ACC112 (cell line): ENCODE results near the gene NKD1.

ENCODE experiments used
- H2AFZ ChIP-seq: fragments of 200-600 bp; sonication (generic); one replicate; pipeline ENCODE4 v1.6.0; 2017; ENCODE audit warnings: antibody characterized with exemption, low read length; ENCODE audit not compliant: unreplicated experiment
- H3K27ac ChIP-seq: fragments of 200-600 bp; sonication (generic); 2 replicates; pipeline ENCODE4 v1.5.1; 2014; ENCODE audit warnings: low read depth, mild to moderate bottlenecking, antibody characterized with exemption, low read length, moderate library complexity
- H3K27me3 ChIP-seq: fragments of 200-600 bp; sonication (generic); 2 replicates; pipeline ENCODE4 v1.6.1; 2014; ENCODE audit warnings: mild to moderate bottlenecking, antibody characterized with exemption, low read length, moderate library complexity, mixed read lengths; ENCODE audit not compliant: insufficient read depth
- H3K36me3 ChIP-seq: fragments of 200-600 bp; sonication (generic); 2 replicates; pipeline ENCODE4 v1.6.1; 2016; ENCODE audit warnings: mild to moderate bottlenecking, antibody characterized with exemption, low read length, moderate library complexity, mixed read lengths; ENCODE audit not compliant: insufficient read depth
- H3K4me1 ChIP-seq: fragments of 200-600 bp; sonication (generic); one replicate; pipeline ENCODE4 v1.6.1; 2016; ENCODE audit warnings: low read length, mixed read lengths; ENCODE audit not compliant: insufficient read depth, unreplicated experiment, control insufficient read depth
- H3K4me3 ChIP-seq: fragments of 200-600 bp; sonication (generic); 2 replicates; pipeline ENCODE4 v1.5.1; 2014; ENCODE audit warnings: mild to moderate bottlenecking, low read depth, low read length
- H3K79me2 ChIP-seq: fragments of 200-600 bp; sonication (generic); one replicate; pipeline ENCODE4 v1.6.0; 2016; ENCODE audit warnings: low read length; ENCODE audit not compliant: control insufficient read depth, unreplicated experiment, insufficient read depth

The NKD1 gene

DNA sequence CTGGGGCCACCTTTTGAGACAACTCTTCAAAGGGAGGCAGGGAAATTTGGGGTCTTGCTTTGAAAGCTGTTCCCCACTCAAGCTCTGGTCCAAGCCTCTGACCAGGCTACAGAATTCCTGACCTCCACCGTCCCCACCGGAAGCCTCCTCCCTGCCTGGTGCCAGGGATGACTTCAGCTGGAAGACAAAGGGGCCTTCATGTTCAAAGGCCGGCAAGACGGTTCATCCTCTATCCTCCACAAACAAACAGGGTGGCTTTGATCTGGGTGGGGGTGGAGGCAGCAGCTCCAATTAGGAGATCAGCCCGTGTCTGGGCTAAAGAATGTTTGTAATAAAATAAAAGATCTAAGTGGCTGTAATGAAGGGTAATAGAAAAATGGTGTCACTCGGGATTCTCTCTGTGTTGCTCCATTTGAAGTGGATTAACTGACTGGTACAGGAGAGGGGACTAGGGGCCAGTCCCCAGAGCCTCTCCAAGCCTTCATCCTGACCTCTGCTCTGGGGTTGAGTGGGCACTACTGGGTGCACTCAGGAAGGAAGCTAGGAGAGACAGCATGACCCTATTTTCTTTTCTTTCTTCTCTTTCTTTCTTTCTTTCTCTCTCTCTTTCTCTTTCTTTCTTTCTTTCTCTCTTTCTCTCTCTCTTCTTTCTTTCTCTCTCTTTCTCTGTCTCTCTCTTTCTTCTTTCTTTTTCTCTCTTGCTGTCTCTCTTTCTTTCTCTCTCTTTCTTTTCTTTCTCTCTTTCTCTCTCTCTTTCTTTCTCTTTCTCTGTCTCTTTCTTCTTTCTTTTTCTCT lies 27.5 kb upstream of the NKD1 start:
- no peak overlapping the region for H3K27ac ChIP-seq
- H3K27me3 ChIP-seq: peaks cover 55% of the 10 kb centered on the region
- no peaks in the 10 kb centered on the region for H3K4me1 ChIP-seq
- no peaks in the 10 kb centered on the region for H3K36me3 ChIP-seq
- H2AFZ ChIP-seq: no peak overlapping the region
- no peaks in the 10 kb centered on the region for H3K79me2 ChIP-seq
- no peak overlapping the region for H3K4me3 ChIP-seq

DNA sequence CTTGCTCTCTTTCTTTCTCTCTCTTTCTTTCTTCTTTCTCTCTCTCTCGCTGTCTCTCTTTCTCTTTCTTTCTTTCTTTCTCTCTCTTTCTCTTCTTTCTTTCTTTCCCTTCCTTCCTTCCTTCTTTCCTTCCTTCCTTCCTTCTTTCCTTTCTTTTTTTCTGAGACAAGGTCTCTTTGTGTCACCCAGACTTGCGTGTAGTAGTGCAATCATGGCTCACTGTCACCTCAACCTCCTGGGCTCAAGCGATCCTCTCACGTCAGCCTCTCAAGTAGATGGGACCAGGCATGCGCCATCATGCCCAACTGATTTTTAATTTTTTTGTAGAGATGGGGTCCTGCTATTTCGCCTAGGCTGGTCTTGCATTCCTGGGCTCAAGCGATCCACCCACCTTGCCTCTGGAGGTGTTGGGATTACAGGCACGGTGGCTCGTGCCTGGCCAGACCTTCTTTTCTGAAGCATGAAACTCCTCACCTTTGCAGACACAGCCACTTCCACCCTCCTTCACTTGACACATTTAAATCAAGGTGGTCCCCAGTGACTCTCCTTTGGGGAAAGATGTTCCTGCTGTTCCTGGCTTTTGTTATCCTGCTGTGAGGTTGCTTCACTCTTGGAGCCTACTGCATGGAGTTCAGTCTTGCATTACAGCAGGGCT lies 26.8 kb upstream of the NKD1 start:
- no peaks in the 10 kb centered on the region for H3K79me2 ChIP-seq
- no peak overlapping the region for H3K27ac ChIP-seq
- H3K27me3 ChIP-seq: peaks cover 60% of the 10 kb centered on the region
- H3K4me3 ChIP-seq: no peak overlapping the region
- H3K36me3 ChIP-seq: no peaks in the 10 kb centered on the region
- H2AFZ ChIP-seq: no peak overlapping the region
- no peaks in the 10 kb centered on the region for H3K4me1 ChIP-seq

DNA sequence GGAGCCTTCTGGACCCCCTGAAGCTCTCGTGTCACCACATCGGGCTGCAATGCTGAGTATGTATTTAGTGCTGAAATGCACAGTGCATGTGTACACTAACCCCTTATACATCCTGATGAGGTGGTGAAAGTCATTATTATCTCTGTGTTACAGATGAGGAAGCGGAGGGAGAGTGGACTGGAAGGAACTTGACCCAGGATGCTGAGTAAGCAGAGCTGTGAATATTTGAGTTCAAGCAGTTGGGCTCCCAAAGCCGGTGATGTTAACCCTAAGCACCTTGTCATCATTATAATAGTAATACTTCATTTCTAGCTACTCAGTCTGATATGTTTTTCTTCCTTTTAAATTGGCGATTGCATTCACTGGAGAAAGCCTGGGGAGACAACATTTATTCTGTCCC lies 25.9 kb upstream of the NKD1 start:
- no peaks in the 10 kb centered on the region for H3K4me1 ChIP-seq

DNA sequence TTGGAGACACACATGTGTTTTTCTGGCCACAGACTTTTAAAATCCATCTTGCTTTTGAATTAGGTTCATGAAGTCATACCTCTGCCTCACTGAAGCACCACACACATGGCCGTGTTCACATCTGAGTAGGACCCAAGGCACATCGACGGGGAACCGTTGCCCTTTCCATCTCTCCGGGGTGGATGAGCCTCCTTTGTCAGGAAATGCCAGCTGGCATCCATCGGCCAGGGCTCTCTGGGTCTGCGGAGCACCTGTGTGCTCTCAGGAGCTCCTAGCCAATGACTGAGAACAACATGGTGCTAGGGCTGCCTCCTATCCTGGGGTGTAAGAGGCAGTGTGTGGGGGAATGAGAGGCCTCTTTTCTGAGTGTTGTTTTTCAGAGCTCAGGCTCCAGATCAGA lies 24.5 kb upstream of the NKD1 start:
- H3K27ac ChIP-seq: no peak overlapping the region
- H2AFZ ChIP-seq: no peak overlapping the region
- H3K36me3 ChIP-seq: no peaks in the 10 kb centered on the region
- no peaks in the 10 kb centered on the region for H3K79me2 ChIP-seq
- no peaks in the 10 kb centered on the region for H3K4me1 ChIP-seq
- H3K4me3 ChIP-seq: no peak overlapping the region
- peaks cover 77% of the 10 kb centered on the region for H3K27me3 ChIP-seq

More for the DNA sequence above, 25.9 kb upstream of the NKD1 start:
- Histone ChIP-seq H3K36me3 (no peaks in the 10 kb centered on the region), H3K4me3 (no peak overlapping the region), H3K79me2 (no peaks in the 10 kb centered on the region), H2AFZ (no peak overlapping the region), H3K27ac (no peak overlapping the region), H3K27me3 (peaks cover 64% of the 10 kb centered on the region)

DNA sequence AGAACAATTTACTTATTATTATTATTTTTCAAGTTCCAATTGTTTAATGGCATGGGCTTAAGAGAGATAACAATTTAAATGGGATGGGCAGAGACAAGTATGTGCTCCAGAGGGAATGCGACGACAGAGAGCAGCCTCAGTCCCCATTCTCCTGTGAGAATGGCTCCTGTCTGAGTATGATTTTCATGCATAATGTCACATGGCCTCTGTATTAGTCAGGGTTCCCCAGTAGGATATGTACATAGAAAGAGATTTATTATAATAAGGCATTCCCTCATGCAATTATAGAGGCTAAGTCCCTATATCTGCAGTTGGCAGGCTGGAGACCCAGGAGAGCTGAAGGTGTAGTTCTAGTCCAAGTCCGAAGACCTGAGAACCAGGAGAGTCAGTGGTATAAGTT lies 22.9 kb upstream of the NKD1 start:
- H3K36me3 ChIP-seq: no peaks in the 10 kb centered on the region
- H3K27me3 ChIP-seq: peaks cover 85% of the 10 kb centered on the region
- H3K79me2 ChIP-seq: no peaks in the 10 kb centered on the region
- no peak overlapping the region for H3K4me3 ChIP-seq
- H3K27ac ChIP-seq: no peak overlapping the region
- no peak overlapping the region for H2AFZ ChIP-seq
- H3K4me1 ChIP-seq: no peaks in the 10 kb centered on the region

DNA sequence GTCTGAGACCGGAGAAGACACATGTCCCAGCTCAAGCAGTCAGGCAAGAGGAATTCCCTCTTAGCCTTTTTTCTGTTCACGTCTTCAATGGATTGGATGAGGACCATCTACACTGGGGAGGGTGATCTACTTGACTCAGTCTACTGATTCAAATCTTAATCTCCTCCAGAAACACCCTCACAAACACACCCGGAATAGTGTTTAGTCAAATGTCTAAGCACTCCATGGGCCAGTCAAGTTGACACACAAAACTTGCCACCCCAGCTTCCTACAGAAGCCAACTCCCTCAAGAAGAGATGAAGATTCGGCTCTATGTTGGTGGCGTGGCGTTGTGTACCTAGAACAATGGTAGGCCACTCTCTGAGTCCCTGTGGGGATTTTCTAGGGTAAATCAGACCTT lies 22.5 kb upstream of the NKD1 start:
- H3K36me3 ChIP-seq: no peaks in the 10 kb centered on the region
- H3K4me3 ChIP-seq: no peak overlapping the region
- no peak overlapping the region for H3K27ac ChIP-seq
- H3K4me1 ChIP-seq: no peaks in the 10 kb centered on the region
- H2AFZ ChIP-seq: no peak overlapping the region
- H3K79me2 ChIP-seq: no peaks in the 10 kb centered on the region
- H3K27me3 ChIP-seq: peaks cover 81% of the 10 kb centered on the region

DNA sequence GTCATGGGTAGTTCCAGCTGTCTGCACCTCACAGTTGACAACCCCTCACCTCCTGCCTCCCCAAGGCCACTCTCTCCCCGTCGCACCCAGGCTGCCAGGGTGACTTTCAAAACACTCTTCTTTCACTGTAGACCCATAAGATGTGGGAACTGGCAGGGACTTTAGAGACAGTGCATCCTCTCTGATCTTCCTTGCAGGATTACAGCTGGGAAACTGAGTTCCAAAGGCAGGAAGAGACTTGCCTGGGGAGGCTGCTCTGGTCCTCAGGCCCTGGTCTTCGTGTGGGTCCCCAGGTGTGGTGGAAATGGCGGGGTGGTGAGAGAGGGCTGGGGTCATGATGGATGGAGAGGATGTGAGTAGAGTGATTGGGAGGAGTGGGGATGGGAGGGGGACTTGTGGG lies 21.9 kb upstream of the NKD1 start:
- Histone ChIP-seq H3K27me3 (peaks cover 77% of the 10 kb centered on the region), H3K27ac (no peak overlapping the region), H3K36me3 (no peaks in the 10 kb centered on the region), H3K79me2 (no peaks in the 10 kb centered on the region), H3K4me1 (no peaks in the 10 kb centered on the region), H2AFZ (no peak overlapping the region), H3K4me3 (no peak overlapping the region)

DNA sequence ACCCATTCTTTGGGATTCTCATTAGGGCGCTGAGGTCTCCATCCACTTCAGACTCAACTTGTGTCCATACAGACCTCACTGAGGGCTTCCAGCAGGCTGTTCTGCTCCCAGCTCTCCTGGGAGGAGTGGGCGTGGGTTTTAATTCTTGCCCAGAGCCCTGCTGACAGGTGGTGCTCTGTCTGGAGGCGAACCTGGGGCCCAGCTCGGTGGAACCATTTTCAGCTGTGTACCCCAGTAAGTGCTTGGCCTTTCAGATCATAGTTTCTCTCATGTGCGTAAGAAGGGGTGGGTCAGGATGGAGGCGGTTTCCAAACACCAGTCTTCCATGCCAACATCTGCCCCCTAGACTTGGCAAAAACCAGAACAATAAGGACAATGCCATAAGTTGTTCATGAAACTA lies 21.4 kb upstream of the NKD1 start:
- Histone ChIP-seq H3K4me1 (no peaks in the 10 kb centered on the region), H3K4me3 (no peak overlapping the region), H2AFZ (no peak overlapping the region), H3K36me3 (no peaks in the 10 kb centered on the region), H3K79me2 (no peaks in the 10 kb centered on the region), H3K27me3 (peaks cover 77% of the 10 kb centered on the region), H3K27ac (no peak overlapping the region)

DNA sequence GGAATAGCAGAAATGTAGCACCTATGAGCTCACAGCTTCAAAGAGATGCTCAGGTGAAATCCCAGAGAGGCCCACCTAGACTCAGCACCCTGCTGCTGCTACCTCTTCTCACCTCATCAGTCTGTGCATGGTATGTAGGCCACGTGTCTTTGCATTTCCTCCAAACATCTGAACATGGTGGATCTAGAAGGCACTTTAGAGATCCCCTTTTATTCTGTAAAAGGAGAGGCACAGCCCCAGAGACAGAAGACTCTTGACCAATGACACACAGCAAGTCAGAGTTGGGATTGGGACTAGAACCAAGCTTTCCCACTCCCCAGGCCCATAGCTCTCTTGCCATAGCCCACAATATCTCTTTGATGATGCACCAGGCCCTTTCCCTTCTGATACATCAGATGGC lies 19.4 kb upstream of the NKD1 start:
- Histone ChIP-seq H3K27ac (no peak overlapping the region), H3K4me1 (no peaks in the 10 kb centered on the region), H2AFZ (no peak overlapping the region), H3K79me2 (no peaks in the 10 kb centered on the region), H3K27me3 (peaks cover 69% of the 10 kb centered on the region), H3K4me3 (no peak overlapping the region), H3K36me3 (no peaks in the 10 kb centered on the region)

DNA sequence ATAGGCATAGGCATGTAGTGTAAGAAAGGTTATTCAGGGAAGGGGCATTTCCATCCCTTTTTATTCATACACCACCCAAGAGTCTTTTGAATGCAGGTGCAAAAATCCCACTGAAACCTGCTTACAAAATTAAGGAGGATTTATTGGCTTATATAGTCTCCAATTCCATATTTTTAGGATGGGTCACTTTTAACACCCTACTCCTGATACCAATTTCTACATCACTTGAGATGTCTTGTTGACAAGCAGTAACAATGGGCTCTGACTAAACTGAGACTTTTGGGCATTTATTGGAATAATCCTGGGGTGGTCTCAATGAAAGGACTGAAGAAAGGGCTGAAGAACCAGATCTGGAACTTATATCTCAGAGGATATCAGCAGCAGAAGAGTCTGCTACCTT lies 18.9 kb upstream of the NKD1 start:
- Histone ChIP-seq H3K4me3 (no peak overlapping the region), H3K36me3 (no peaks in the 10 kb centered on the region), H3K27me3 (peaks cover 68% of the 10 kb centered on the region), H3K27ac (no peak overlapping the region), H3K4me1 (no peaks in the 10 kb centered on the region), H3K79me2 (no peaks in the 10 kb centered on the region), H2AFZ (no peak overlapping the region)
